AG20443 (cell line): Measurements from ENCODE around the gene ATAD3C.
A peak's percentile ranks its signal among the peaks of the same experiment; 100 is the strongest.
"Not testable (repeated sequence)": the region's sequence is repeated elsewhere in the genome, so short reads cannot be mapped to it uniquely, and the experiment has no call there.

Experiments used
- DNase-seq: peaks from one replicate; pipeline ENCODE4 v3.0.0; 2012; ENCODE audit warnings: low spot score, mixed read lengths

Gene ATAD3C

GRCh38 chr1:1472053-1472876 lies 22.8 kb downstream of the ATAD3C start:
- DNase-seq: peak; percentile 19

DNA sequence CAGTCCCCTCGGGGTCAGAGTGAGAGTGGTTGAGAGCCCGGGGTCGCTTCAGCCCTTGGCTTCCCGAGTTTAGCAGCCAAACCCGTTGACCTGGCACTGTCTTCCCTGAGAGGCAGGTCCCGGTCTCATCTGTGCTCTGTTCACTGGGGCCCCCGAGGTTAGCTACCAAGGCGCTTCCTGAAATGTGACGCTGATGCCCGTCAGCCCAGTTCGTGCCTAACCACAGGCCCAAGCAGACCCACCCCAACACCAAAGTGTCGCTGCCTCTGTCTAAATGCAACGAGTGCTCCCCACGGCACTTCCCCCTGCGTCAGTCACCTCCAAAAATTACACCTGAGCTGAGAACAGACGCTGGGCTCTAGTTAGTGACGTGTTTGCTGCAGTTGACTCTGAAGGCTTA lies 26.5 kb downstream of the ATAD3C start:
- DNase-seq: not testable (repeated sequence)

DNA sequence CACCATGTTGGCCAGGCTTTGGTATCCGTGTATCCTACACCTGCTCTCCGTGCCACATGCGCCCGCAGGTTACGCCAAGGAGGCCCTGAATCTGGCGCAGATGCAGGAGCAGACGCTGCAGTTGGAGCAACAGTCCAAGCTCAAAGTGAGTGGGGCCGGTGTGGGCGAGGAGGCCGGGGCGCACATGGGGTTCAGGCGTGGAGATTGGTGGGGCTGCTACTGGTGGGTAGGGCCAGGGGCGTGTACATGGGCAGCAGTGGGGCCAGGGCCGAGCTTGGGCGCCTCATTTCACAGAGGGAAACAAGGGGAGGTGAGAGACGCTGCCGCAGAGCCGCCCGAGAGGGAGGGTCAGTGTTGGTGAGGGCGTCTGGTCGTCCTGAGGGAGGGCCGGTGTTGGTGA lies 27.7 kb downstream of the ATAD3C start:
- DNase-seq: no peak

DNA sequence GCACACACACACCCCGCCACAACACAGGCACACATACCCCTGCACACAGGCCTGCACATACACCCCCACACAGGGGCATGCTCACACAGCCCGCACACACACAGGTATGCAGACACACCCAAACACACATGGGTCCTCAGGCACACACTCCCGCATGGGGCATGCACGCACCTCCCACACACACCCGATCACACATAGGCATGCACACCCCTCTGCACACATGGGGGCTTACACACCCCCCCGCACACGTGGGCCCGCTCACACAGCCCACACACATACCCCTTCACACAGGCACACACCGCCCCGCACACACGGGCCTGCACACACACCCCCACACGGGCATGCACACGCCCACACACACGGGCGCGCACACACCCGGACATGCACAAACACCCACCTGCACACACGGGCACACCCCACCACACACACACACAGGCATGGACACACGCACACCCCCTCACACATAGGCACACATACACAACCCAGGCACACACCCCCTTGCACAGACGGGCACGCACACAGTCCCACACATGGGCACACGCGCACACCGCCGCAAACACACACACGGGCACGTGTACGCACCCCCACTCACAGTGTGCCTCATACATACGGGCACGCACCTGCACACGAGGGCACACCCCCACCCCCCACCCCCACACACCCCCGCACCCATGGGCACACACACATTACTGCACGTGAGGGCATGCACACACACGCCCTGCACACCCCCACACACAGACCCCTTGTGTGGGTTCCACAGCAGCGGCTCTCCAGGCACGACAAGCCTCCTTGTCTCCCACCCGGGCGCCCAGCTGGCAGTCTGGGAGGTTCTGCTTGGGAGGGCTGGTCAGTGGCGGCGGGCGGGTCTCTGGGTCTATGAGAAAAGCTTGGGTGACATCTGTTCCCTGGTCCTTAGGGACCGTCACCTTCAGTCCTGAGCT lies 30.3 kb downstream of the ATAD3C start:
- DNase-seq: no peak

DNA sequence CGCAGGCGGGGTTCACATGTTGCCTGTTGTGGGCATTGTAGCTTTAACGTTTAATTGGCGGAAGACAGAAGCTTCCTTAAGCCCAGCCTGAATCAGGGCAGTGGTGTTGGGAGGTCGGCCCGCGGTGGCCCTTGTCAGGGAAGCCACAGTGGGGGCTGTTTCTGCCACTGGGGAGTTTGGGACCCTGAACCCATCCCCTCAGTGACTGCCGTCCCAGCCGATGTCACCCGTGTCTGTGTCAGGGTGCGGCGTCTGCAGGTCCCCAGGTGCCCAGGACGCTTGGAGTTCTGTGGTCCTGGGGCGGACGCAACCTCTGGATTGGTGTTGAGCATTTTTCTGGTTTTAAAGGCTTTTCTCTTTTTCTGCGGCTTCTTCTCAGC lies 31.0 kb downstream of the ATAD3C start:
- not testable (repeated sequence) for DNase-seq

GRCh38 chr1:1481811-1482210 lies 32.3 kb downstream of the ATAD3C start:
- not testable (repeated sequence) for DNase-seq

DNA sequence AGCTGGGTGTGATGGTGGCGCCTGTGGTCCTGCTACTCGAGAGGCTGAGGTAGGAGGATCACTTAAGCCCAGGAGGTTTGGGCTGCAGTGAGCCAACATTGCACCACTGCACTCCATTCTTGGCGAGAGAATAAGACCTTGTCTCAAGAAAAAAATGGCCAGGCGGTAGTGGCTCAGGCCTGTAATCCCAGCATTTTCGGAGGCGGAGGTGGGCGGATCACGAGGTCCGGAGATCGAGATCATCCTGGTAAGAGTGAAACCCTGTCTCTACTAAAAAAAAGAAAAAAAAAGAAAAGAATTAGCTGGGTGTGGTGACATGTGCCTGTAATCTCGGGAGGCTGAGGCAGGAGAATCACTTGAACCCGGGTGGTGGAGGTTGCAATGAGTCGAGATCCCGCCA lies 33.4 kb downstream of the ATAD3C start:
- no peak for DNase-seq

- no peak for DNase-seq
Observed at GRCh38 chr1:1483714-1484113, 34.2 kb downstream of the ATAD3C start.

DNA sequence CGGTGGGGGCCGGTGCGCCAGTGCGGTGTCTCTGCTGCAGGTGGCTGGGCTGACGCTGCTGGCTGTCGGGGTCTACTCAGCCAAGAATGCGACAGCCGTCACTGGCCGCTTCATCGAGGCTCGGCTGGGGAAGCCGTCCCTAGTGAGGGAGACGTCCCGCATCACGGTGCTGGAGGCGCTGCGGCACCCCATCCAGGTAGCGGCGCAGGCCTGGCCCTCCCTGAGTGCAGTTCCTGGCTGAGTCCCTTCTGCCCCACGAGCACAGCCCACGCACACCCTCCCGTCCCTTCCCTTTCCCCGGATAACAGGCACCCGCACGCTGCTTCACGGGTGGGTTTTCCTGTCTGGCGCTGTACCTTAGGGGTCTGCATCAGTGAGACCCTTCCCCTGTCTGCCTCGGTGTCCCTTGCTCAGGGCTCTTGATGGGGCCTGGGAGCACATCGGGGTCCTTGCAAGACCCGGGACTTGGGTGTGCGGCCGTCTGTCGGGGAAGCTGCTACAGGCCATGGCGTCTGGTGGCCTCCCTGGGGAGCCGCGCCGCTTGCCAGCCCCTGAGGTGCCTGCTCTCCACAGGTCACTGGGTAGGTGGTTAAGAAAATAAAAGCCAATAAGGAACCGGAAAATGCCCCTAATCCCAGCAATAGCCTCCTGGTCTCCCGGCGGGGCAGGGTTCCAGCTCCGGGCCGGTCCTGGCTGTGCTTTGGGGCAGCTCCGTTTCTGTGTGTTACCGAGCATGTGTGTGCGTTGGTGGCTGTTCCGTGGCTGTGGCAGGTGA lies 35.7 kb downstream of the ATAD3C start:
- DNase-seq: not testable (repeated sequence)

GRCh38 chr1:1485755-1486317 lies 36.3 kb downstream of the ATAD3C start:
- DNase-seq: not testable (repeated sequence)

- no peak for DNase-seq
Observed at GRCh38 chr1:1487701-1488100, 38.2 kb downstream of the ATAD3C start.

- DNase-seq: no peak
Observed at GRCh38 chr1:1489231-1489630, 39.7 kb downstream of the ATAD3C start.

DNA sequence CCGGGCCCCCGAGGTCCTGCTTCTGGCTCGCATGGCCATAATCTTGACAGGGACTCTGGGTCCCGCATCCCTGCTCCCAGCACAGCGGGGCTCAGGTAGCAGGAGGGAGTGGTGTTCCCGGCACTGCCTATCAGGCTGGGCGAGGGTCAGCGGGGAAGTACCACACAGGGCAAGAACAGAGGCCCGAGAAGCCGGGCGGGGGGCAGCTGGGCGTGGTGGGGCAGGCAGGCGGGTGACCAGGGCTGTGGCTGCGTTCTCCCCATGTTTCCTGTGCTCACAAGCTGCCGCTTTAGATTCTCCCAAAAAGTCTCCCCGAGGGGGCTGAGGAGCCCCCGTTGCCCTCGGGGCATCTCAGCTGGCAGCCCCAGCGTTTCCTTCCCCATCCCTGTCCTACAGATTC lies 40.4 kb downstream of the ATAD3C start:
- no peak for DNase-seq

GRCh38 chr1:1490633-1491230 lies 41.2 kb downstream of the ATAD3C start:
- no peak for DNase-seq

DNA sequence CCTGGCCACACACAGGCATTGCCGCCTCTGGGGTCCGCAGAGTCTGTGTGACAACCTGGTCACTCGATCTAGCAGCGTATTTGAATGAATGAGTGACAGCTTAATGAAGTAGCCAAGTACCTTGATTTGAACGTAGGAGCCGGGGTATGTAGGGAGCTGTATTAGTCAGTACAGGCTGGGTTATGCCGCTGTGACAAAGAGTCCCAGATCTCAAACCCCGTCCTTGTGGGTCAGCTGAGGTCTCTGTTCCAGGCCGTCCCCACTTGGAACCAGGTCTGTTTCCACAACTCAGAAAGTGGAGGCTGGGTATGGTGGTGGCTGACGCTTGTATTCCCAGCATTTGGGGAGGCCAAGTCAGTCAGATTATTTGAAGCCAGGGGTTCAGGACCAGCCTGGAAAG lies 42.1 kb downstream of the ATAD3C start:
- DNase-seq: no peak

DNA sequence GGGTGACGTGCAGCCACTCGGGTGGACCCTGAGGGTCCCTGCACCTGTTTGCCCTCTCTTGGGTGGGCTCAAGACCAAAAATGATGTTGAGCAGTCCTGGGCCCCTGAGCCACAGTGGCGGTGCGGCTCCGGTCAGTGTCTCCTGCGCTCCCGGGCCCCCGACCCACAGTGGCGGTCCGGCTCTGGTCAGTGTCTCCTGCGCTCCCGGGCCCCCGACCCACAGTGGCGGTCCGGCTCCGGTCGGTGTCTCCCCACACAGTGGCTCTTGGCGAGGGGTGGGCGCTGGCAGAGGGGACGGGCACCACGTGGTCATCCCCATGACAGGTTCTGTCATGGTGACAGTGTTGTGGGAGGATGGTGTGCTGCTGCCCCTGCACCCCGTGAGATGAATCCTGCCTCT lies 44.8 kb downstream of the ATAD3C start:
- not testable (repeated sequence) for DNase-seq

DNA sequence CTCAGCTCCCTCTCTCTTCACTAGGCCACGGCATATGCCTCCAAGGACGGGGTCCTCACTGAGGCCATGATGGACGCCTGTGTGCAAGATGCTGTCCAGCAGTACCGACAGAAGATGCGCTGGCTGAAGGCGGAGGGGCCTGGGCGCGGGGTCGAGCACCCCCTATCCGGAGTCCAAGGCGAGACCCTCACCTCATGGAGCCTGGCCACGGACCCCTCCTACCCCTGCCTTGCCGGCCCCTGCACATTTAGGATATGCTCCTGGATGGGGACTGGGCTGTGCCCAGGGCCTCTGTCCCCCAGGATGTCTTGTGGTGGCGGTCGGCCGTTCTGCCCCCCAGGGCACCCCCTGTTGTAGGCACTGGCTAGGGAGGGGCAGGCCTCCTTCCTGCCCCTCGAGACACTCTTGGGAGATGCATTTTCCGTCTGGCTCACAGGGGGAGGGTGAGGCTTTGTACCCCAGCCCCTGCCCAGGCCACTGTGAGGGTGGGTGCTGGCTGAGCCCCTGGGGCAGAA lies 46.0 kb downstream of the ATAD3C start:
- DNase-seq: not testable (repeated sequence)

- peak; percentile 57 for DNase-seq
Observed at GRCh38 chr1:1504777-1505365, 55.4 kb downstream of the ATAD3C start.

GRCh38 chr1:1505366-1505798 lies 55.9 kb downstream of the ATAD3C start:
- not testable (repeated sequence) for DNase-seq

GRCh38 chr1:1505801-1506200 lies 56.3 kb downstream of the ATAD3C start:
- not testable (repeated sequence) for DNase-seq

DNA sequence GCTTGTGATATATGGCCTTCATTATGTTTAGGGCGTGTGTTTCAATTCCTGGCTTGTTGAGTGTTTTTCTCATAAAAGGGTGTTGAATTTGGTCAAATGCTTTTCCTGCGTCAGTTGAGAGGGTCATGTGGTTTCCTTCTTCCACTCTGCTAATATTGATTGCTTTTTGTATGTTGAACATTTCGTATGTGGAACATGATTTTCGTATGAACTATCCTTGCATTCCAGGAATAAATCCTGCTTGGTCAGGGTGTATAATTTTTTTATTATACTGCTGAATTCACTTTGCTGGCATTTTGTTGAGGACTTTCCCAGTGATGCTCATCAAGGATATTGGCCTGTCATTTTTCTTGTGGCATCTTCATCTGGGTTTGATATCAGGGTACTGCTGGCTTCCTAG lies 57.8 kb downstream of the ATAD3C start:
- DNase-seq: no peak
